ENCODE data around the gene GRIN3A.

The GRIN3A gene

GRCh38 chr9:101674165-101674564, 64.3 kb downstream of the GRIN3A start:
- no peaks in the 10 kb centered on the region for H3K36me3 ChIP-seq (ENCODE audit: insufficient read depth, low read length)
- no peak overlapping the region for H3K4me2 ChIP-seq (ENCODE audit: insufficient read depth, low read length)
- H3K27ac ChIP-seq (ENCODE audit: low read length) = no peak overlapping the region
- H3K9ac ChIP-seq (ENCODE audit: low read depth, low read length) = no peak overlapping the region
- DNase-seq = no peak
- no peak overlapping the region for H3K4me3 ChIP-seq (ENCODE audit: low read depth in 1 of 2, low read length in 2 of 2)
- no peak overlapping the region for H2AFZ ChIP-seq (ENCODE audit: low read depth, low read length)
- no peaks in the 10 kb centered on the region for H3K4me1 ChIP-seq (ENCODE audit: insufficient read depth, low read length)
- H3K27me3 ChIP-seq (ENCODE audit: insufficient read depth, low read length, poor library complexity) = no peaks in the 10 kb centered on the region
- TF ChIP-seq EZH2 (IDR thresholded peaks at IDR 0.05; ENCODE audit: borderline replicate concordance, low read depth, low read length, severe bottlenecking) = no peak
- TF ChIP-seq CTCF (IDR thresholded peaks at IDR 0.05; ENCODE audit: borderline replicate concordance, extremely low read depth, low read length, poor library complexity, severe bottlenecking) = no peak
- no peaks in the 10 kb centered on the region for H3K9me3 ChIP-seq (ENCODE audit: insufficient read depth, low read length, severe bottlenecking)
- ATAC-seq (ENCODE audit: insufficient read depth, low read depth) = no peak
- H3K79me2 ChIP-seq (ENCODE audit: insufficient read depth, low read length) = no peaks in the 10 kb centered on the region
- no peaks in the 10 kb centered on the region for H4K20me1 ChIP-seq (ENCODE audit: insufficient read depth, low read length)

- no peak for TF ChIP-seq CTCF (IDR thresholded peaks at IDR 0.05; ENCODE audit: borderline replicate concordance, extremely low read depth, low read length, poor library complexity, severe bottlenecking)
- no peak for TF ChIP-seq EZH2 (IDR thresholded peaks at IDR 0.05; ENCODE audit: borderline replicate concordance, low read depth, low read length, severe bottlenecking)
- Histone ChIP-seq H3K36me3 (ENCODE audit: insufficient read depth, low read length) (no peaks in the 10 kb centered on the region), H3K27ac (ENCODE audit: low read length) (no peak overlapping the region), H3K9me3 (ENCODE audit: insufficient read depth, low read length, severe bottlenecking) (no peaks in the 10 kb centered on the region), H3K9ac (ENCODE audit: low read depth, low read length) (no peak overlapping the region), H3K4me2 (ENCODE audit: insufficient read depth, low read length) (no peak overlapping the region), H3K4me1 (ENCODE audit: insufficient read depth, low read length) (no peaks in the 10 kb centered on the region), H4K20me1 (ENCODE audit: insufficient read depth, low read length) (no peaks in the 10 kb centered on the region), H3K27me3 (ENCODE audit: insufficient read depth, low read length, poor library complexity) (no peaks in the 10 kb centered on the region), H3K4me3 (ENCODE audit: low read depth in 1 of 2, low read length in 2 of 2) (no peak overlapping the region), H2AFZ (ENCODE audit: low read depth, low read length) (no peak overlapping the region), H3K79me2 (ENCODE audit: insufficient read depth, low read length) (no peaks in the 10 kb centered on the region)
- ATAC-seq (ENCODE audit: insufficient read depth, low read depth) (no peak), DNase-seq (no peak)
Measured at GRCh38 chr9:101673642-101674041, 64.8 kb downstream of the GRIN3A start.

- no peaks in the 10 kb centered on the region for H4K20me1 ChIP-seq (ENCODE audit: insufficient read depth, low read length)
- H3K9me3 ChIP-seq (ENCODE audit: insufficient read depth, low read length, severe bottlenecking) = no peaks in the 10 kb centered on the region
- no peaks in the 10 kb centered on the region for H3K36me3 ChIP-seq (ENCODE audit: insufficient read depth, low read length)
- H3K4me3 ChIP-seq (ENCODE audit: low read depth in 1 of 2, low read length in 2 of 2) = no peak overlapping the region
- no peak overlapping the region for H3K4me2 ChIP-seq (ENCODE audit: insufficient read depth, low read length)
- no peak for TF ChIP-seq EZH2 (IDR thresholded peaks at IDR 0.05; ENCODE audit: borderline replicate concordance, low read depth, low read length, severe bottlenecking)
- no peak for TF ChIP-seq CTCF (IDR thresholded peaks at IDR 0.05; ENCODE audit: borderline replicate concordance, extremely low read depth, low read length, poor library complexity, severe bottlenecking)
- no peak overlapping the region for H3K27ac ChIP-seq (ENCODE audit: low read length)
- no peak for DNase-seq
- H3K4me1 ChIP-seq (ENCODE audit: insufficient read depth, low read length) = no peaks in the 10 kb centered on the region
- no peak overlapping the region for H2AFZ ChIP-seq (ENCODE audit: low read depth, low read length)
- no peaks in the 10 kb centered on the region for H3K27me3 ChIP-seq (ENCODE audit: insufficient read depth, low read length, poor library complexity)
- ATAC-seq (ENCODE audit: insufficient read depth, low read depth) = no peak
- H3K9ac ChIP-seq (ENCODE audit: low read depth, low read length) = no peak overlapping the region
- no peaks in the 10 kb centered on the region for H3K79me2 ChIP-seq (ENCODE audit: insufficient read depth, low read length)
Measured at GRCh38 chr9:101671567-101671966, 66.9 kb downstream of the GRIN3A start.

GRCh38 chr9:101668421-101668820, 70.0 kb downstream of the GRIN3A start:
- no peaks in the 10 kb centered on the region for H3K4me1 ChIP-seq (ENCODE audit: insufficient read depth, low read length)
- no peaks in the 10 kb centered on the region for H4K20me1 ChIP-seq (ENCODE audit: insufficient read depth, low read length)
- H2AFZ ChIP-seq (ENCODE audit: low read depth, low read length) = no peak overlapping the region
- H3K9ac ChIP-seq (ENCODE audit: low read depth, low read length) = no peak overlapping the region
- no peaks in the 10 kb centered on the region for H3K27me3 ChIP-seq (ENCODE audit: insufficient read depth, low read length, poor library complexity)
- H3K79me2 ChIP-seq (ENCODE audit: insufficient read depth, low read length) = no peaks in the 10 kb centered on the region
- no peaks in the 10 kb centered on the region for H3K9me3 ChIP-seq (ENCODE audit: insufficient read depth, low read length, severe bottlenecking)
- H3K27ac ChIP-seq (ENCODE audit: low read length) = no peak overlapping the region
- no peak overlapping the region for H3K4me3 ChIP-seq (ENCODE audit: low read depth in 1 of 2, low read length in 2 of 2)
- H3K4me2 ChIP-seq (ENCODE audit: insufficient read depth, low read length) = no peak overlapping the region
- no peaks in the 10 kb centered on the region for H3K36me3 ChIP-seq (ENCODE audit: insufficient read depth, low read length)
- TF ChIP-seq EZH2 (IDR thresholded peaks at IDR 0.05; ENCODE audit: borderline replicate concordance, low read depth, low read length, severe bottlenecking) (no peak), CTCF (IDR thresholded peaks at IDR 0.05; ENCODE audit: borderline replicate concordance, extremely low read depth, low read length, poor library complexity, severe bottlenecking) (no peak)
- ATAC-seq (ENCODE audit: insufficient read depth, low read depth) = no peak
- DNase-seq = no peak
